Mucosa of gallbladder (tissue), 1 donor: Measurements from ENCODE around the gene SEMA4A. TPM values are rescaled to one million over a fixed set of nuclear protein-coding genes. Genes with fewer than 3 reads are reported as not detected.
"Not testable (repeated sequence)": the region's sequence is repeated elsewhere in the genome, so short reads cannot be mapped to it uniquely, and the experiment has no call there.

Experiments
- DNase-seq: peaks from one replicate; pipeline ENCODE4 v3.0.0-alpha.2; 2020; ENCODE audit warnings: low spot score
- total RNA-seq: library from RNA; stranded (reverse); gene quantifications from one replicate; pipeline ENCODE4 v1.2.1, GENCODE V29; 2021
- donor health status: DM: no; HTN: no; CAD: no.

SEMA4A gene
- total RNA-seq, 1 donor from 2014 or later, result 24.4 TPM

DNA sequence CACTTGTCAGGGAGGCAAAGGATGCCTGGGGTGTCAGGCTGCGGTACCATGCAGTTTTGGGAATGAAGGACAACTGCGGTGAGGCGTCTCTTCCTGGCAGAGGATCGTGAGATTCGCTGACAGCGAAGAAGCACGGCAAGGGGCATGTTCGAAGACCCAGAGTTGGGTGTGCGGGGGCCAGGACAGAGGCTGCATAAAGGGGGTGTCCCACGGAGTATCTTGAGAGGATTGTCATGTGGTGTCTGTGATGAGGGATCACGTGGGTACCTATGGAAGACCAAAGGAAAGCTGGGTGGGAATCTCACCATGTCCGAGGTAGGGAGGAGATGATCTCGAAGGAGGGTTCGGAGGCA lies 40.9 kb downstream of the SEMA4A start:
- no peak for DNase-seq

DNA sequence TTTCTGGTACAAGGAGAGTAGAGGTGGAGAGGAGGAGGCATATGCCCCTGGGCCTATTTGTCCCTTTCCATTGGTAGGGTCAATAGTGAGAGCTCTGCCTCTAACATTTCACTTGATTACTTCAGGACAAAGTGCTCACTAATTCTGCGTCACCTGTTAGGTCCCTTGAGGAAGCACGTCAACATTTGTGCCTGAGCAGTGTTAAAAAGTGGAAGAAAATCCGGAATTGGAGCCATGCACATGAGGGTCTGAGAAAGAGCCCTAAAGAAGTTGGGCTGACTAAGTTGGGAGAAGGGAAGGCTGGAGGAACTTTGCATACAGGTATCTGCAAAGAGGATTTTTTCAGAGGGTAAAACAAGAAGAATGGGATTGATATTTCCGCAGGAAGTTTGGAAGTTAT lies 42.5 kb downstream of the SEMA4A start:
- DNase-seq, result no peak

DNA sequence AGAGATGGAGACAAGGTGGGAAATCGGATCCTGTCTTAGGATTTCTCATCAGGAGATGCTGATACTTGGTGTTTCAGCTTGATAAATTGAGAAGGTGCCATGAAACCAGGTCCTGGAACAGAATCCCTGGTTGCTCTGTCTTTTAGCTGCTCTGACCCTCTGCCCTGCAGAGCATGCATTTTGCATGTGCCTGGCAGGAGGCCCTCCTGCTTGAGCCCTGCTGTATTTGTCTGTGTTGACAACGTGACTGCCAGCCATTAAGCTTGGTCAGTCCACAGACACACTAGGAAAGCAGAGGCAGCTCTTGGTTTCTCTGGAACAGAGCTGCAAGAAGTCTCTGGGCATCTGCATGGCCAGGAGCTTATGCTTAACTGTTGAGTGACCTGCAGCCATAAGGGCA lies 43.1 kb downstream of the SEMA4A start:
- DNase-seq, result no peak

- DNase-seq, result no peak
Observed at GRCh38 chr1:156198831-156199349, 45.5 kb downstream of the SEMA4A start.

GRCh38 chr1:156200044-156200443 lies 46.7 kb downstream of the SEMA4A start:
- DNase-seq, result no peak

DNA sequence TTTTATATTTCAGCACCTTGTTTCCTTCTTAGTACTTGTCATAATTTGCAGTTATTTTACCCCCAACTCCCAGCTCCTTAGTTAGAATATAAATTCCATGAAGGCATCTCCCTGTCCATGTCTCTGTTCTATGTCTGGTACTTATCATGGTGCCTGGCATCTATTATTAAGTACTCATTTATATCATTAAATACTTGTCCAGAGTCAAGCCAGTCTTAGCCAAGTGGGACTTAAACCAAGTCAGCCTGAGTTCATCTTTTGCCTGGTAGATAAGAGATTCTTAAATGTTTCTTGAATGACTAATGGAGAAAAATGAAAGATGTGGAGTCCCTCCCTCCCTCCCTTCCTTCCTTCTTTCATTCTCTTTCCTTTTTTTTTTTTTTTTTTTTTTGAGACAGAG lies 49.9 kb downstream of the SEMA4A start:
- DNase-seq, result no peak

GRCh38 chr1:156204686-156205085 lies 51.3 kb downstream of the SEMA4A start:
- DNase-seq, result no peak

DNA sequence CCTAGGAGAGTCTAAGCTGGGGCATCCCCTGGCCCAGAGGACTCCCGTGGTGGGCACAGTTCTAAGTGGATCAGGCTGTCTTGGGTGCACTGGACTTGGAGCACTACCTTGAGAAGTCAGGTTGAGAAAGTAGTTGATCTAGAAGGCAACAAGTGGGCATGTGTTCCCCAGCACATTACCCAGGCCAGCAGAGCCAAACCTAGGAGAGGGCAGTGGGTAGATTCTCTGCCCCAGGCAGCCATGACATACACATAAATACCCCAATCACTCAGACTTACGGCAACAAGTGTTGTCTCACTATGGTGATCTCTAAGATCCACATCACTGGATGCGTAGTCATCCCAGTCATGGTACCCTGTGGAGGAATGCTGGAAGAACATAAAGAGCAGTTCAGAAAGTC lies 57.9 kb downstream of the SEMA4A start:
- no peak for DNase-seq

DNA sequence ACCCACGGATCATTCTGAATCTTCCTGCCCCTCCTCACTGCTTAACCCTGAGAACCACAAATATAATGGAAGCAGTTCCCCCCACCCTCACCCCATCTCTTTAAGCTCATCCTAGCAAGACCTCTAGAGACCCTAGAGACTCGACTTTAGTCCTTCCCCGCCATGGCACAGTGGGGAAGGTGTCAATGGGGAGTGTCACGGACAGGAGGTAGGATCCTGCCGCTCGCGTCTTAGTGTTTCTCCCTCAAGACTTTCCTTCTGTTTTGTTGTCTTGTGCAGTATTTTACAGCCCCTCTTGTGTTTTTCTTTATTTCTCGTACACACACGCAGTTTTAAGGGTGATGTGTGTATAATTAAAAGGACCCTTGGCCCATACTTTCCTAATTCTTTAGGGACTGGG lies 58.7 kb downstream of the SEMA4A start:
- no peak for DNase-seq

DNA sequence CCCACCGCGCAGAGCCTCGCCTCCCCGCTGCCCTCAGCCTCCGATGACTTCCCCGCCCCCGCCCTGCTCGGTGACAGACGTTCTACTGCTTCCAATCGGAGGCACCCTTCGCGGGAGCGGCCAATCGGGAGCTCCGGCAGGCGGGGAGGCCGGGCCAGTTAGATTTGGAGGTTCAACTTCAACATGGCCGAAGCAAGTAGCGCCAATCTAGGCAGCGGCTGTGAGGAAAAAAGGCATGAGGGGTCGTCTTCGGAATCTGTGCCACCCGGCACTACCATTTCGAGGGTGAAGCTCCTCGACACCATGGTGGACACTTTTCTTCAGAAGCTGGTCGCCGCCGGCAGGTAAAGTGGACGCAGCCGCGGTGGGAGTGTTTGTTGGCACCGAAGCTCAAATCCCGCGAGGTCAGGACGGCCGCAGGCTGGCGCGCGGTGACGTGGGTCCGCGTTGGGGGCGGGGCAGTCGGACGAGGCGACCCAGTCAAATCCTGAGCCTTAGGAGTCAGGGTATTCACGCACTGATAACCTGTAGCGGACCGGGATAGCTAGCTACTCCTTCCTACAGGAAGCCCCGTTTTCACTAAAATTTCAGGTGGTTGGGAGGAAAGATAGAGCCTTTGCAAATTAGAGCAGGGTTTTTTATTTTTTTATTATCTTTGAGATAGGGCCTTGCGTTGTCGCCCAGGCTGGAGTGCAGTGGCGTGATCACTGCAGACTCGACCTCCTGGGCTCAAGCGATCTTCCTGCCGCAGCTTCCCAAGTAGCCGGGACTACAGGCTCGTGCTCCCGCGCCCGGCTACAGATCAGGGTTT lies 59.7 kb downstream of the SEMA4A start, which contains the start of gene PMF1:
TSS of gene PMF1 (plus strand) at position 175 of the 811 bp plus-strand sequence. CDS start at position 184, 9 bp downstream.
- DNase-seq, result peak; percentile 97

GRCh38 chr1:156213644-156213966 lies 60.2 kb downstream of the SEMA4A start:
- DNase-seq, result no peak

GRCh38 chr1:156214024-156214748 lies 60.8 kb downstream of the SEMA4A start:
- no peak for DNase-seq

- DNase-seq, result not testable (repeated sequence)
Observed at GRCh38 chr1:156216361-156217086, 63.1 kb downstream of the SEMA4A start.

- no peak for DNase-seq
Observed at GRCh38 chr1:156217871-156218270, 64.5 kb downstream of the SEMA4A start.

DNA sequence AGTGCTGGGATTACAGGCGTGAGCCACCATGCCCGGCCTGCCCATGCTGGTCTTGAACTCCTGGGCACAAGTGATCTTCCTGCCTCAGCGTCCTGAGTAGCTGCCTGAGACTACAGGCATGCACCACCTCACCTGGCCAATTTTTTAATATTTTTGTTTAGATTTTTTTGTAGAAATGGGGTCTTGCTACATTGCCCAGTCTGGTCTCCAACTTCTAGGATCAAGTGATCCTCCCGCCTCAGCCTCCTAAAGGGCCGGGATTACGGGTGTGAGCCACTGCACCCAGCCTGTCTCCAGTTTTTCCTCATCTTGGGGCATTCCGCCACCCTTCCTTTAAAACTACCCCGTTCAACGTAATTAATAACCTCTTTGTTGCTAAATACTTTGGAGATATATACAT lies 66.8 kb downstream of the SEMA4A start:
- DNase-seq, result no peak

DNA sequence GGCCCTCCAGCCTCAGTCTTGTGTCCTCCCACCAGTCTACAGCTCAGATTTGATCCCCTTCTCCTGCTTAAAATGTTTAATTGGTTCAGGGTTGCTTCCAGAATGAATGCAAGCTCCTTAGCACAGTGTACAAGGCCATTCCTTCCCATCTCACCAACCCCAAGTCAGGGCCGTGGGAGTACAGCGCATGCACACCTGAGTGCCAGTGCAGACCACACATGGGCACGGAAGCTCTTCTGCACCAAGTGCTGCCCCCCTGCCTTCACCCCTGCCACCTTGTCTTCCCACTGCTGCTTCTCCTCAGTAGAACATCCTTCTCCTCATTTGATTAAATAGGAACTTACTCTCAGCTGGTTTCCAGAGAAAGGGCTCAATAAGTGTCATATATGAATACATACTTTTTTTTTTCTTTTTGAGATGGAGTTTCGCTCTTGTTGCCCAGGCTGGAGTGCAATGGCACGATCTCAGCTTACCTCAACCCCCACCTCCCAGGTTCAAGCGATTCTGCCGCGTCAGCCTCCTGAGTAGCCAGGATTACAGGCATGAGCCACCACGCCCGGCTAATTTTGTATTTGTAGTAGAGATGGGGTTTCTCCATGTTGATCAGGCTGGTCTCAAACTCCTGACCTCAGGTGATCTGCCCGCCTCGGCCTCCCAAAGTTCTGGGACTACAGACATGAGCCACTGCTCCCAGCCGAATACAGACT lies 68.8 kb downstream of the SEMA4A start:
- DNase-seq, result no peak

- DNase-seq, result no peak
Observed at GRCh38 chr1:156225677-156226014, 72.3 kb downstream of the SEMA4A start.

GRCh38 chr1:156226116-156226538 lies 72.7 kb downstream of the SEMA4A start:
- DNase-seq, result no peak

- DNase-seq, result no peak
Observed at GRCh38 chr1:156226782-156227181, 73.4 kb downstream of the SEMA4A start.
